Vagina (tissue), 2 donors: ENCODE measurements around the gene POU5F2. TPM values are rescaled to one million over a fixed set of nuclear protein-coding genes. Genes with fewer than 3 reads are reported as not detected.

ENCODE experiments used
- DNase-seq, 2 donors: peaks; one replicate each; pipeline ENCODE4 v3.0.0-alpha.2; 2017; ENCODE audit errors: extremely low spot score in 2 of 2
- H3K27ac ChIP-seq: fragments of 200-600 bp; sonication (generic); one replicate; pipeline ENCODE4 v1.5.1; 2019
- H3K27me3 ChIP-seq: fragments of 200-600 bp; sonication (generic); one replicate; pipeline ENCODE4 v1.5.1; 2019
- H3K36me3 ChIP-seq, 2 donors: fragments of 200-600 bp; sonication (generic); one replicate each; pipeline ENCODE4 v1.5.1; 2017 to 2019
- H3K4me1 ChIP-seq: fragments of 200-600 bp; sonication (generic); one replicate; pipeline ENCODE4 v1.5.1; 2019
- H3K4me3 ChIP-seq, 2 donors: fragments of 200-600 bp; sonication (generic); 1 replicate in 1 of 2; 2 replicates in 1 of 2; pipeline ENCODE4 v1.5.1; 2016 to 2019
- H3K9me3 ChIP-seq: fragments of 200-600 bp; sonication (generic); one replicate; pipeline ENCODE4 v1.5.1; 2019
- POLR2A ChIP-seq, 2 donors: fragments of 450-650 bp; IDR thresholded peaks; one replicate each; pipeline ENCODE4 v1.6.1; 2017; ENCODE audit warnings: antibody characterized with exemption in 2 of 2, mild to moderate bottlenecking in 2 of 2, moderate library complexity in 2 of 2
- POLR2AphosphoS5 ChIP-seq, 2 donors: sonication (generic); formaldehyde crosslinking; IDR thresholded peaks; one replicate each; pipeline ENCODE4 v1.9.0; 2017; ENCODE audit warnings: antibody characterized with exemption in 2 of 2, mild to moderate bottlenecking in 2 of 2, low read depth in 1 of 2; ENCODE audit not compliant: insufficient read depth in 1 of 2
- intact Hi-C: fragments of 100-400 bp; cut with DNase I; formaldehyde crosslinking; loops from one replicate; pipeline ENCODE4 v1.15.1; 2023
- total RNA-seq: library from RNA; depleted of rRNA; stranded (reverse); fragments of >200 nt; gene quantifications from one replicate; pipeline ENCODE4 v1.2.3, GENCODE V29; 2016
- TF ChIP-seq, protein P1 (sequence below), 3 experiments: fragments of 450-650 bp in 2 of 3; fragments of 200-600 bp in 1 of 3; sonication (generic) in 1 of 3; IDR thresholded peaks; one replicate each; pipeline ENCODE4 v1.5.1; 2017 to 2019; ENCODE audit warnings: antibody characterized with exemption in 3 of 3, mild to moderate bottlenecking in 2 of 3, moderate library complexity in 2 of 3

POU5F2 gene
- total RNA-seq, 1 donor from 2014 or later = 3.2 TPM

DNA sequence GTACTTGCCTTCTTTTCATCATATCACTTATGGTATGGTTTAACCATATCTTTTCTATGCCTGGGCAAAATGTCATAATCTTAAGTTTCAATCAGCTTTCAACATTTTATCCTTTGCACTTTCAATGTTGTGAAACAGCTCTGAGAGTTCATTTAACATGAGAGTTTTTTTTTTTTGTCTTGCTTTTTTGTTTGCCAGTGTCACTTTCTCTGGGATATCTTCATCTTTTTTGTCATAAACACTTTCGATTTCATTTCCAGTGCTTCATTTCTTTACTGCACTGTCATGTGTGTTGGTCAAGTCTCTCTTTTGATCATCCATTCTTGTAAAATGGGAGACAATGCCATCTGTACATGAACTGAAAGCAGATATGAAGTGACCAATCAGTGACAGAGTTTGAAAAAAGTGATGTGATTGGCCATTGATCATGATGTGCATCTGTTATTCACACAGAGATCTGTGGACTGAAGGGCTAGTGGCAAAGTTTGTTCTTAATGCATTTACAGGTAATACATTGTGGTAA lies 7.5 kb upstream of the POU5F2 start:
- Histone ChIP-seq H3K4me1 (no peaks in the 10 kb centered on the region), H3K27ac (no peak overlapping the region), H3K4me3 (no peak overlapping the region), H3K27me3 (no peaks in the 10 kb centered on the region), H3K9me3 (no peaks in the 10 kb centered on the region), H3K36me3 (no peaks in the 10 kb centered on the region)
- intact Hi-C loops = no loop called here
- no peak for DNase-seq
- no peak for TF ChIP-seq POLR2AphosphoS5 (IDR thresholded peaks at IDR 0.05; ENCODE audit: insufficient read depth in 1 of 2, low read depth in 1 of 2)
- no peak for TF ChIP-seq POLR2A (IDR thresholded peaks at IDR 0.05)
- TF ChIP-seq, protein P1, sequence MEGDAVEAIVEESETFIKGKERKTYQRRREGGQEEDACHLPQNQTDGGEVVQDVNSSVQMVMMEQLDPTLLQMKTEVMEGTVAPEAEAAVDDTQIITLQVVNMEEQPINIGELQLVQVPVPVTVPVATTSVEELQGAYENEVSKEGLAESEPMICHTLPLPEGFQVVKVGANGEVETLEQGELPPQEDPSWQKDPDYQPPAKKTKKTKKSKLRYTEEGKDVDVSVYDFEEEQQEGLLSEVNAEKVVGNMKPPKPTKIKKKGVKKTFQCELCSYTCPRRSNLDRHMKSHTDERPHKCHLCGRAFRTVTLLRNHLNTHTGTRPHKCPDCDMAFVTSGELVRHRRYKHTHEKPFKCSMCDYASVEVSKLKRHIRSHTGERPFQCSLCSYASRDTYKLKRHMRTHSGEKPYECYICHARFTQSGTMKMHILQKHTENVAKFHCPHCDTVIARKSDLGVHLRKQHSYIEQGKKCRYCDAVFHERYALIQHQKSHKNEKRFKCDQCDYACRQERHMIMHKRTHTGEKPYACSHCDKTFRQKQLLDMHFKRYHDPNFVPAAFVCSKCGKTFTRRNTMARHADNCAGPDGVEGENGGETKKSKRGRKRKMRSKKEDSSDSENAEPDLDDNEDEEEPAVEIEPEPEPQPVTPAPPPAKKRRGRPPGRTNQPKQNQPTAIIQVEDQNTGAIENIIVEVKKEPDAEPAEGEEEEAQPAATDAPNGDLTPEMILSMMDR (IDR thresholded peaks at IDR 0.05) = no peak

DNA sequence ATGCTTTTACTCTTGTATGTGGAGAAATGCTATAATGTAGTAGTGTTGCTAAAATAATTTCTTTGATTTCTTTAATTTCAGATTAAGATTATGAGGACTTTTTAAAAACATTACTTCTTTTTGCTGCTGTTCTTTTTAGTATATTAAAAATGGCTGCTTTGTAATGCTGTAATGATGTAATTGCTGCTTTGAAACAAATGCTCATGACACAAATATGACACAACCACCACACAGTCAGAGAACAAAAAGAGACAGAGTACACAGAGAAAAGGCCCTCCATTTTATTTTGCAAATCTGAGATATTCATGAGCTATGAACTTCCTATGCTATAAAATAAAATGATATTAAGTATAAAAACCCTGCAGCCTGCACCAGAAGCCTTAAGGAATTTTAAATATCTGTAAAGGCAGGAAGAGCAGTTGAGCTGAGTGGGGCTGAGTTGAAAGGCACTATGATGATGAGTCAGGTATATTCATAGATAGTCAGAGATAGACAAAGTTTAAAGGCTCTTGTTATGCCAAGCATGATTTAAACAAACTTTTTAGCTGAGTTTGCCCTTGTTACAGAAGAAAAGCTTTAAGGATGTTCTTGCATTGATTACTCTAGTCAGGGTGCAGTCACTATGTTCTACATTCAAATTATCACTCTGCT lies 5.1 kb upstream of the POU5F2 start:
- Histone ChIP-seq H3K27me3 (no peaks in the 10 kb centered on the region), H3K36me3 (no peaks in the 10 kb centered on the region), H3K4me1 (no peaks in the 10 kb centered on the region), H3K27ac (no peak overlapping the region), H3K9me3 (no peaks in the 10 kb centered on the region), H3K4me3 (no peak overlapping the region)
- no peak for DNase-seq
- TF ChIP-seq POLR2A (IDR thresholded peaks at IDR 0.05) = no peak
- TF ChIP-seq, protein P1 (IDR thresholded peaks at IDR 0.05) = no peak
- no peak for TF ChIP-seq POLR2AphosphoS5 (IDR thresholded peaks at IDR 0.05; ENCODE audit: insufficient read depth in 1 of 2, low read depth in 1 of 2)
- intact Hi-C loops = no loop called here

DNA sequence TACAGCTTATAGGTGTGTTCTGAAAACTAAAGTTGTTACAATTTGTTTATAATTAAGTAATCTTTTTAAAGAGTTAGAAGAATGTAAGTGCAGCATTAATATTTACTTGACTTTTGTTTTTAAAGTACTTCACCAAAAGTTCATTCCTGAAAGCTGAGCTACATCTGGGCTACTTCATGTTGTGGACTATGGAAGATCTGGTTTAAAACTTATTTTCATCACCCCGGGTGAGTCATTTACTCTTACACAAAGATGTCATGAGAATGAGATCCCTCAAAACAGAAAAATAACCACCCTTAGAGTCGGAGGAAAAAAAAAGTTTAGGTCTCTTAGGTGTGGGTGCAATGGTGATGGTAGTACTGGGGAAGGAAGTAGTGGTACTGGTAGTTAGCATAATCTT lies 5.1 kb downstream of the POU5F2 start:
- Histone ChIP-seq H3K9me3 (no peaks in the 10 kb centered on the region), H3K27ac (no peak overlapping the region), H3K4me1 (no peaks in the 10 kb centered on the region), H3K27me3 (no peaks in the 10 kb centered on the region), H3K36me3 (peaks cover 0 to 4% of the 10 kb centered on the region in 2 donors), H3K4me3 (no peak overlapping the region)
- TF ChIP-seq, protein P1 (IDR thresholded peaks at IDR 0.05) = no peak
- TF ChIP-seq POLR2A (IDR thresholded peaks at IDR 0.05) (no peak), POLR2AphosphoS5 (IDR thresholded peaks at IDR 0.05; ENCODE audit: insufficient read depth in 1 of 2, low read depth in 1 of 2) (no peak)
- no peak for DNase-seq
- intact Hi-C loops = no loop called here

DNA sequence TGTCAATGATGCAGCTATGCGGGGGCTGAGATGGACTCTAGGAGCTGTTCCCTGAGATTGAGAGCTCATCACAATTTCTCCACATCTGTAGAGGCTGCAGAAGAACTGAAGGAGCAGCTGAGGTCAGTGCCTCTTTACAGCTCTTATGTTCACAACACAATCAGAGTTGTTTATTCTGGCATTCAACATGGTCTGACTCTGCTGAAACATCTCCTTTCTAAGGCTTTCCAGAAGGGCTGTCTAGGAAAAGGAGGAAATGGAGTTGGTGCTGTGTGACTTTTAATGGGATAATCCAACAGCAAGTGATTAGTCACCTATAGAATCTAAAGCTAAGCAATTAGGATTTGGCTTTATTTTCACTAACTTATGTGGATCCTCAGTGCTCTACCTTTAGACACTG lies 6.0 kb downstream of the POU5F2 start:
- DNase-seq = no peak
- no peaks in the 10 kb centered on the region for H3K4me1 ChIP-seq
- intact Hi-C loops = no loop called here

DNA sequence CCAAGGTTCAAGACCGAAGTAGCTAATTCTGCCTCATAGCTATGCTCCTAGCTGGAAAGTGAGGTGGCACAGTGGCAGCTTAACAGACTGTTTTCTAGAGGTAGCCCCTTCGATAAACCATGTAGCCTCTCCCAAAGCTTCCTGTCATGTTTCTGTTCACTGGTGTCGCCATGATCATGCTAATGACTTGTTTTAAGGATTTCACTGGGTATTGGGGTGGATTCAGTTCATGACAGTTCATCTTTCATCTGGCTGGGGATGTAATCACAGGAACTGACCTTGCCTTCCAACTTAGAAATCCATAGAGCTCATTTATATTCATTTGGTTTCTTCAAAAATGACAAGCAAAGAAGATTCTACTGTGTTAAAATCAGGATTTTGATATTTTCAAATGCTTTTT lies 9.4 kb downstream of the POU5F2 start:
- DNase-seq = no peak
- intact Hi-C loops = no loop called here
- TF ChIP-seq POLR2A (IDR thresholded peaks at IDR 0.05) (no peak), POLR2AphosphoS5 (IDR thresholded peaks at IDR 0.05; ENCODE audit: insufficient read depth in 1 of 2, low read depth in 1 of 2) (no peak)
- TF ChIP-seq, protein P1 (IDR thresholded peaks at IDR 0.05) = no peak
- no peaks in the 10 kb centered on the region for H3K27me3 ChIP-seq
- no peaks in the 10 kb centered on the region for H3K9me3 ChIP-seq
- H3K4me3 ChIP-seq = no peak overlapping the region
- H3K36me3 ChIP-seq = no peaks in the 10 kb centered on the region
- no peaks in the 10 kb centered on the region for H3K4me1 ChIP-seq
- no peak overlapping the region for H3K27ac ChIP-seq

More for the DNA sequence above, 6.0 kb downstream of the POU5F2 start:
- Histone ChIP-seq H3K9me3 (no peaks in the 10 kb centered on the region), H3K27ac (no peak overlapping the region), H3K36me3 (no peaks in the 10 kb centered on the region), H3K4me3 (no peak overlapping the region), H3K27me3 (no peaks in the 10 kb centered on the region)
- no peak for TF ChIP-seq POLR2A (IDR thresholded peaks at IDR 0.05)
- no peak for TF ChIP-seq POLR2AphosphoS5 (IDR thresholded peaks at IDR 0.05; ENCODE audit: insufficient read depth in 1 of 2, low read depth in 1 of 2)
- TF ChIP-seq, protein P1 (IDR thresholded peaks at IDR 0.05) = no peak
